Heart left ventricle (tissue), 16 donors: ENCODE data around the gene CFL1. TPM values are rescaled to one million over a fixed set of nuclear protein-coding genes. Genes with fewer than 3 reads are reported as not detected.
"Not testable (repeated sequence)": the region's sequence is repeated elsewhere in the genome, so short reads cannot be mapped to it uniquely, and the experiment has no call there.

ENCODE experiments used
- ATAC-seq, 4 donors: fragments of 200-7000 bp; cut with Tn5 transposase; one replicate each; pipeline ENCODE4 v1.9.1; 2020 to 2022; ENCODE audit warnings: moderate library complexity in 4 of 4, mild to moderate bottlenecking in 3 of 4, moderate number of reproducible peaks in 1 of 4
- DNase-seq, 5 donors: peaks; one replicate each; pipeline ENCODE4 v3.0.0-alpha.2; 2020
- H3K27ac ChIP-seq, 12 donors: fragments of 200-600 bp; sonication (generic) in 4 of 12; one replicate each; pipeline versions ENCODE4 v1.5.0 to v1.8.0; 2016 to 2022; ENCODE audit warnings: mild to moderate bottlenecking in 2 of 12
- H3K27me3 ChIP-seq, 9 donors: fragments of 200-600 bp; sonication (generic) in 2 of 9; one replicate each; pipeline versions ENCODE4 v1.5.1 to v1.8.0; 2016 to 2022; ENCODE audit warnings: mild to moderate bottlenecking in 3 of 9
- H3K36me3 ChIP-seq, 9 donors: fragments of 200-600 bp; sonication (generic) in 2 of 9; one replicate each; pipeline versions ENCODE4 v1.5.0 to v1.8.0; 2018 to 2022; ENCODE audit warnings: mild to moderate bottlenecking in 2 of 9
- H3K4me1 ChIP-seq, 12 donors: fragments of 200-600 bp; sonication (generic) in 4 of 12; one replicate each; pipeline versions ENCODE4 v1.5.0 to v1.8.0; 2016 to 2022; ENCODE audit warnings: mild to moderate bottlenecking in 3 of 12
- H3K4me3 ChIP-seq, 12 donors: fragments of 200-600 bp; sonication (generic) in 4 of 12; one replicate each; pipeline versions ENCODE4 v1.5.0 to v1.8.0; 2017 to 2022; ENCODE audit warnings: mild to moderate bottlenecking in 9 of 12, moderate library complexity in 4 of 12
- H3K9me3 ChIP-seq, 12 donors: fragments of 200-600 bp; sonication (generic) in 4 of 12; one replicate each; pipeline versions ENCODE4 v1.5.0 to v1.8.0; 2016 to 2022; ENCODE audit warnings: mild to moderate bottlenecking in 1 of 12
- POLR2A ChIP-seq, 2 donors: fragments of 450-650 bp; IDR thresholded peaks; one replicate each; pipeline ENCODE4 v1.6.1; 2017; ENCODE audit warnings: antibody characterized with exemption in 2 of 2, mild to moderate bottlenecking in 2 of 2, moderate library complexity in 2 of 2
- WGBS, 4 donors: extraction: QIAGEN DNeasy Blood & Tissue Kit in 2 of 4; methylation state at CpG; one replicate each; pipeline versions ENCODE4 v1.1.5 to v1.1.7; 2013 to 2018; 5-methylcytosine and 5-hydroxymethylcytosine counted together
- intact Hi-C, 10 donors: fragments of 100-400 bp; cut with DNase I; formaldehyde crosslinking; loops; one replicate each; pipeline versions ENCODE4 v1.11.1 to v1.14.2; 2022
- polyA plus RNA-seq, 2 donors: library from polyadenylated mRNA; stranded (reverse); fragments of 200-250 nt; gene quantifications; one replicate each; pipeline ENCODE4 v1.2.3, GENCODE V29; 2013
- total RNA-seq, 9 donors: library from RNA; depleted of rRNA in 2 of 9; stranded (reverse); fragments of >200 nt in 2 of 9; fragmentation: NEBNext Ultra II Directional in 3 of 9; extraction: Animal tissue kit (Norgen Biotek cat#: 25700) in 3 of 9; gene quantifications; one replicate each; pipeline versions ENCODE4 v1.1.0 to v1.2.4, GENCODE V29; 2016 to 2023
- TF ChIP-seq, protein P1 (sequence below), 12 donors: fragments of 200-600 bp; sonication (generic) in 4 of 12; IDR thresholded peaks; one replicate each; pipeline versions ENCODE4 v1.5.0 to v1.8.0; 2018 to 2022; ENCODE audit warnings: antibody characterized with exemption in 12 of 12, mild to moderate bottlenecking in 5 of 12
- donor health status: ischemic (EF 13 %, LVEDD 7.1; RV severe dilation, severe dysfunction).
- donor health status: healthy with polysubstance abuse.
- donor health status: DM: no; HTN: yes; CAD: no.
- donor health status: DM: no; HTN: no; CAD: no.
- donor health status: ischemic (EF 25% LVEDD 6.9; RV normal size, moderate dysfunction).
- donor health status: ischemic (EF 25% LVEDD 5.7; RV mildly dilated, moderate dysfunction).
- donor health status: healthy.
- donor health status: DM: yes; HTN: yes; CAD: no.
- donor health status: ischemic (EF 35%, LVEDD 5.7; RV mildly dilated, moderate dysfunction).
- donor health status: nonischemic (EF 11% LVEDD 7.7; RV severe dilation, severe dysfunction).
- donor health status: DM: yes; HTN: yes; CAD: no.
- donor health status: PGD.
- donor health status: ischemic (EF 29% LVEDD 5.4; RV normal size, mild dysfunction).
- donor health status: nonischemic (EF 23%, LVEDD 6.1; RV moderate dilation, normal function).

CFL1 gene
- total and polyA plus RNA-seq, 11 donors: 289 to 973 (median 424) TPM

DNA sequence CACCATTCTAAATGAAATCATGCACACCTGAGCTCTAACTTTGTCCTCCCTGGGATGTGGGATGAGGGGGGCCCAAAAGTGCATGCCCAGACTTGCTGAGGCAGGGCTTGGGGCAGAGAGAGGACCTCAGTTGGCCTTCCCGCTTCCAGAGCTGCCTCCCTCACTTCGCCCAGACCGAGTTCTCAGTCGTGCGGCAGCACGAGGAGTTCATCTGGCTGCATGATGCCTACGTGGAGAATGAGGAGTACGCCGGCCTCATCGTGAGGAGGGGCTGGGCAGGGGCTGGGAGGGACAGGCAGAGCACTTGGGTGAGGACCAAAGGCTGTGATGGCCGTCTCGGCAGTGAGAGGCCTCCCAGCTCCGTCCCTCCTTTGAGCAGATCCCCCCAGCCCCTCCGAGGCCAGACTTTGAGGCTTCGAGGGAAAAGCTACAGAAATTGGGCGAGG, 8.2 kb downstream of the CFL1 start:
- intact Hi-C loops: loop anchor here in 1 of 10 donors (10.0 kb wide), 1 partner anchor 415 kb away; the partner anchor contains the start of gene RAB1B
- no peak overlapping the region for H3K27ac ChIP-seq
- H3K36me3 ChIP-seq: peaks cover 0 to 42% (median 35%) of the 10 kb centered on the region in 9 donors
- H3K4me1 ChIP-seq: peaks cover 0 to 8% (median 0%) of the 10 kb centered on the region in 12 donors
- ATAC-seq (no peak), DNase-seq (no peak)
- H3K27me3 ChIP-seq: no peaks in the 10 kb centered on the region
- TF ChIP-seq, protein P1, sequence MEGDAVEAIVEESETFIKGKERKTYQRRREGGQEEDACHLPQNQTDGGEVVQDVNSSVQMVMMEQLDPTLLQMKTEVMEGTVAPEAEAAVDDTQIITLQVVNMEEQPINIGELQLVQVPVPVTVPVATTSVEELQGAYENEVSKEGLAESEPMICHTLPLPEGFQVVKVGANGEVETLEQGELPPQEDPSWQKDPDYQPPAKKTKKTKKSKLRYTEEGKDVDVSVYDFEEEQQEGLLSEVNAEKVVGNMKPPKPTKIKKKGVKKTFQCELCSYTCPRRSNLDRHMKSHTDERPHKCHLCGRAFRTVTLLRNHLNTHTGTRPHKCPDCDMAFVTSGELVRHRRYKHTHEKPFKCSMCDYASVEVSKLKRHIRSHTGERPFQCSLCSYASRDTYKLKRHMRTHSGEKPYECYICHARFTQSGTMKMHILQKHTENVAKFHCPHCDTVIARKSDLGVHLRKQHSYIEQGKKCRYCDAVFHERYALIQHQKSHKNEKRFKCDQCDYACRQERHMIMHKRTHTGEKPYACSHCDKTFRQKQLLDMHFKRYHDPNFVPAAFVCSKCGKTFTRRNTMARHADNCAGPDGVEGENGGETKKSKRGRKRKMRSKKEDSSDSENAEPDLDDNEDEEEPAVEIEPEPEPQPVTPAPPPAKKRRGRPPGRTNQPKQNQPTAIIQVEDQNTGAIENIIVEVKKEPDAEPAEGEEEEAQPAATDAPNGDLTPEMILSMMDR (IDR thresholded peaks at IDR 0.05): no peak
- TF ChIP-seq POLR2A (IDR thresholded peaks at IDR 0.05): no peak
- H3K9me3 ChIP-seq: peaks cover 0 to 10% (median 2%) of the 10 kb centered on the region in 12 donors
- H3K4me3 ChIP-seq: no peak overlapping the region
- WGBS, 4 donors: 48 to 53% (median 51%) methylated on average over 16 of the region's 16 CpGs

DNA sequence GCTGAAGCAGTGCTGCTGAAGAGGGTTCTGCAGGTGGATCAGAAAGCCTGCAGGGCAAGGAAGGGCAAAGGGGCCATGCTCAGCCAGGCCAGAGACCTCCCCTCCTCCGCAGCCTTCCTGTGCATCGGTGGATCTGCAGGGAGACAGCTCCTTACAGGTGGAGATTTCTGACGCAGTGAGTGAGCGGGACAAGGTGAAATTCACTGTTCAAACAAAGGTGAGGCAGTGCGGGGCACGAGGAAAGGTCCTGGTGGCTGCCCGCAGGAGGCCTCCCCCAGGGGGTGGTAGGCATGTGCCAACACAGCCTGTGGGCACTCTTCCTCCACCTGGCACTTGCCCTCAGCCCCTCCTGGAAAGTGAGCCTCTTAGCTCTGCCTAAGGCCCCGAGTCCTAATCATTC, 8.6 kb downstream of the CFL1 start:
- intact Hi-C loops: no loop called here
- ATAC-seq (no peak), DNase-seq (no peak)
- H3K36me3 ChIP-seq: peaks cover 0 to 38% (median 31%) of the 10 kb centered on the region in 9 donors
- H3K9me3 ChIP-seq: peaks cover 0 to 10% (median 2%) of the 10 kb centered on the region in 12 donors
- WGBS, 4 donors: 57 to 75% (median 72%) methylated on average over 4 to 8 of the region's 8 CpGs
- H3K4me3 ChIP-seq: no peak overlapping the region
- H3K27ac ChIP-seq: no peak overlapping the region
- TF ChIP-seq, protein P1 (IDR thresholded peaks at IDR 0.05): no peak
- TF ChIP-seq POLR2A (IDR thresholded peaks at IDR 0.05): no peak
- no peaks in the 10 kb centered on the region for H3K27me3 ChIP-seq
- peaks cover 0 to 5% (median 0%) of the 10 kb centered on the region in 12 donors for H3K4me1 ChIP-seq

DNA sequence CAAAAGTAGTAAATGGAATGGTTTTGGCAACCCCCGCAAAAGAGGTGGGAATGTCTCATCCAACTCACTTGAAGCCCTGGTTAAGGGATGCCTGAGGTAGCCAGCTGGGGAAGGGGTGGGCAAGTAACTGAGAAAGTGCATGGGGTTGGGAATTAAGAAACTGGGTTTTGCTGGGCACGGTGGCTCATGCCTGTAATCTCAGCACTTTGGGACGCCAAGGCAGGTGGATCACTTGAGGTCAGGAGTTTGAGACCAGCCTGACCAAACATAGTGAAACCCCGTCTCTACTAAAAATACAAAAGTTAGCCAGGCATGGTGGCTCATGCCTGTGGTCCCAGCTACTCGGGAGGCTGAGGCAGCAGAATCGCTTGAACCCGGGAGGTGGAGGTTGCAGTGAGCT, 9.3 kb downstream of the CFL1 start:
- WGBS, 4 donors: 63 to 73% (median 69%) methylated on average over 7 of the region's 7 CpGs
- H3K36me3 ChIP-seq: peaks cover 0 to 31% (median 24%) of the 10 kb centered on the region in 9 donors
- H3K4me1 ChIP-seq, H3K9me3 ChIP-seq, ATAC-seq, H3K27ac ChIP-seq, H3K4me3 ChIP-seq, intact Hi-C loops, H3K27me3 ChIP-seq, DNase-seq: not testable (repeated sequence)

DNA sequence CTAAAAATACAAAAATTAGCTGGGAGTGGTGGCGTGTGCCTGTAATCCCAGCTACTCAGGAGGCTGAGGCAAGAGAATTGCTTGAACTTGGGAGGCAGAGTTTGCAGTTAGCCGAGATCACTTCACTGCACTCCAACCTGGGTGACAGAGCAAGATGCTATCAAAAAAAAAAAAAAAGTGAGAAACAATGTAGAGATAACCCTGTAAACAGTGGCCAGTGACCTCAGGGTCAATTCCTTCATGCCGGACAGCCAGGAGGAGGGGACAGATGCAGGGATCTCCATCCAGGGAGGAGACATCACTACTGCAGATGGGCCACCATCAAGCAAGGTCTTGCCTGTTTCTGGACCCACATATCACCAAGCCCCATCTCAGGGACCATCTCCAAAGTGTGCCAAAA, 10.2 kb downstream of the CFL1 start:
- intact Hi-C loops: no loop called here
- 77 to 84% (median 79%) methylated on average over 3 of the region's 3 CpGs for WGBS, 4 donors
- DNase-seq: no peak

More for the DNA sequence above, 10.2 kb downstream of the CFL1 start:
- Histone ChIP-seq H3K4me1 (no peaks in the 10 kb centered on the region), H3K27me3 (no peaks in the 10 kb centered on the region), H3K4me3 (no peak overlapping the region), H3K27ac (no peak overlapping the region), H3K9me3 (peaks cover 0 to 10% (median 2%) of the 10 kb centered on the region in 12 donors), H3K36me3 (peaks cover 0 to 21% (median 15%) of the 10 kb centered on the region in 9 donors)
- TF ChIP-seq, protein P1 (IDR thresholded peaks at IDR 0.05): no peak
- no peak for TF ChIP-seq POLR2A (IDR thresholded peaks at IDR 0.05)
- no peak for ATAC-seq
